Amniotic stem cell (primary cell): ENCODE data around the gene HMCN2.

Experiments
- DNase-seq: peaks from one replicate; lab custom pipeline; 2025; lab: John Stamatoyannopoulos, UW

HMCN2 gene

GRCh38 chr9:130414910-130415746 is 149.6 kb downstream of the HMCN2 start:
- DNase-seq = no peak

- DNase-seq = no peak
Observed at GRCh38 chr9:130417602-130418001, 152.0 kb downstream of the HMCN2 start.

GRCh38 chr9:130418776-130419175 is 153.2 kb downstream of the HMCN2 start:
- no peak for DNase-seq

- no peak for DNase-seq
Observed at GRCh38 chr9:130419521-130420035, 154.0 kb downstream of the HMCN2 start.

- no peak for DNase-seq
Observed at GRCh38 chr9:130421154-130421801, 155.7 kb downstream of the HMCN2 start.

GRCh38 chr9:130421802-130422276 is 156.3 kb downstream of the HMCN2 start:
- no peak for DNase-seq

GRCh38 chr9:130422546-130422945 is 157.0 kb downstream of the HMCN2 start:
- DNase-seq = no peak

- no peak for DNase-seq
Observed at GRCh38 chr9:130423272-130423671, 157.7 kb downstream of the HMCN2 start.

- no peak for DNase-seq
Observed at GRCh38 chr9:130424595-130425454, 159.3 kb downstream of the HMCN2 start.

GRCh38 chr9:130425741-130426466 is 160.3 kb downstream of the HMCN2 start:
- DNase-seq = no peak

- DNase-seq = no peak
Observed at GRCh38 chr9:130426467-130426773, 160.9 kb downstream of the HMCN2 start.

GRCh38 chr9:130426883-130427282 is 161.3 kb downstream of the HMCN2 start:
- no peak for DNase-seq

- DNase-seq = no peak
Observed at GRCh38 chr9:130427326-130427725, 161.8 kb downstream of the HMCN2 start.

- DNase-seq = no peak
Observed at GRCh38 chr9:130428086-130428665, 162.6 kb downstream of the HMCN2 start.

GRCh38 chr9:130429381-130429780 is 163.8 kb downstream of the HMCN2 start:
- no peak for DNase-seq

GRCh38 chr9:130429831-130430230 is 164.3 kb downstream of the HMCN2 start:
- no peak for DNase-seq

- DNase-seq = no peak
Observed at GRCh38 chr9:130430232-130430631, 164.7 kb downstream of the HMCN2 start.

- no peak for DNase-seq
Observed at GRCh38 chr9:130430734-130431535, 165.4 kb downstream of the HMCN2 start.

- DNase-seq = no peak
Observed at GRCh38 chr9:130431536-130432303, 166.2 kb downstream of the HMCN2 start.

GRCh38 chr9:130432362-130432761 is 166.8 kb downstream of the HMCN2 start:
- DNase-seq = no peak
